HepG2 (cell line): ENCODE measurements around the gene HSPE1. TPM values are rescaled to one million over a fixed set of nuclear protein-coding genes. Genes with fewer than 3 reads are reported as not detected.

Source experiments
- ATF7 ChIP-seq, 2 experiments: fragments of 450-650 bp in 1 of 2; sonication (generic) in 1 of 2; formaldehyde crosslinking in 1 of 2; IDR thresholded peaks; 2 replicates each; pipeline versions ENCODE4 v1.4.0 to v1.6.1; 2016 to 2020; ENCODE audit warnings: antibody characterized with exemption in 1 of 2, mild to moderate bottlenecking in 1 of 2, missing genetic modification reagents in 1 of 2
- FOXA3 ChIP-seq: IDR thresholded peaks from 2 replicates; pipeline ENCODE4 v1.6.1; 2016; ENCODE audit warnings: missing genetic modification reagents, missing compliant biosample characterization
- GLI4 ChIP-seq: sonication (generic); formaldehyde crosslinking; IDR thresholded peaks from 2 replicates; pipeline ENCODE4 v1.5.1; 2020; ENCODE audit warnings: missing genetic modification reagents, mild to moderate bottlenecking, moderate library complexity, borderline replicate concordance
- HNF1A ChIP-seq, 2 experiments: sonication (generic) in 1 of 2; formaldehyde crosslinking in 1 of 2; IDR thresholded peaks; 2 replicates each; pipeline versions ENCODE4 v1.4.0 to v1.6.1; 2016 to 2020; ENCODE audit warnings: borderline replicate concordance in 1 of 2, low read depth in 1 of 2, mild to moderate bottlenecking in 1 of 2, missing genetic modification reagents in 1 of 2
- HNRNPH1 ChIP-seq: fragments of 200-400 bp; formaldehyde crosslinking; optimal IDR thresholded peaks from 2 replicates; pipeline ENCODE3; 2017; ENCODE audit warnings: mild to moderate bottlenecking, low read depth, low read length
- KAT7 ChIP-seq: IDR thresholded peaks from 2 replicates; pipeline ENCODE4 v1.6.1; 2018; ENCODE audit warnings: borderline replicate concordance, missing compliant biosample characterization
- ONECUT2 ChIP-seq: sonication (generic); formaldehyde crosslinking; IDR thresholded peaks from 2 replicates; pipeline ENCODE4 v1.4.0; 2020; ENCODE audit warnings: missing genetic modification reagents
- PHB2 ChIP-seq: fragments of 450-650 bp; IDR thresholded peaks from 2 replicates; pipeline ENCODE4 v1.6.1; 2018; ENCODE audit not compliant: partially characterized antibody
- TEAD3 ChIP-seq: optimal IDR thresholded peaks from 2 replicates; pipeline ENCODE3; 2016; ENCODE audit warnings: borderline replicate concordance
- YY1 ChIP-seq: IDR thresholded peaks from 2 replicates; pipeline ENCODE4 v1.6.1; 2011; ENCODE audit warnings: low read length, low read depth, moderate library complexity, mild to moderate bottlenecking; ENCODE audit not compliant: insufficient read depth, insufficient replicate concordance
- ZHX2 ChIP-seq, 2 experiments: sonication (generic) in 1 of 2; formaldehyde crosslinking in 1 of 2; IDR thresholded peaks; 2 replicates each; pipeline versions ENCODE4 v1.6.1 to v1.9.0; 2014 to 2022; ENCODE audit warnings: antibody characterized with exemption in 1 of 2, borderline replicate concordance in 1 of 2, inconsistent platforms in 1 of 2, low read depth in 1 of 2, missing genetic modification reagents in 1 of 2
- ZNF326 ChIP-seq: sonication (generic); formaldehyde crosslinking; IDR thresholded peaks from 2 replicates; pipeline ENCODE4 v1.4.0; 2020; ENCODE audit warnings: missing genetic modification reagents, borderline replicate concordance
- ZNF550 ChIP-seq: sonication (generic); formaldehyde crosslinking; IDR thresholded peaks from 2 replicates; pipeline ENCODE4 v1.4.0; 2020; ENCODE audit warnings: mild to moderate bottlenecking, missing genetic modification reagents, borderline replicate concordance
- ZNF570 ChIP-seq: sonication (generic); formaldehyde crosslinking; IDR thresholded peaks from 2 replicates; pipeline ENCODE4 v1.4.0; 2020; ENCODE audit warnings: mild to moderate bottlenecking, missing genetic modification reagents, borderline replicate concordance
- ZNF597 ChIP-seq: sonication (generic); formaldehyde crosslinking; IDR thresholded peaks from 2 replicates; pipeline ENCODE4 v1.5.0; 2020; ENCODE audit warnings: missing genetic modification reagents
- ZNF788 ChIP-seq: sonication (generic); formaldehyde crosslinking; IDR thresholded peaks from 2 replicates; pipeline ENCODE4 v1.5.0; 2020; ENCODE audit warnings: mild to moderate bottlenecking, missing genetic modification reagents, borderline replicate concordance
- polyA plus RNA-seq, 8 experiments: library from polyadenylated mRNA; depleted of rRNA in 3 of 8; stranded (reverse) in 7 of 8; unstranded in 1 of 8; fragments of >200 nt; fragmentation: Illumina TruSeq in 4 of 8; extraction: Trizol in 4 of 8; gene quantifications; 2 replicates each; pipeline versions ENCODE4 v1.2.1 to v1.2.3, GENCODE V29; 2011 to 2016; ENCODE audit warnings: low read depth in 4 of 8, missing spikeins in 1 of 8, mixed read lengths in 1 of 8; ENCODE audit not compliant: insufficient read depth in 1 of 8
- total RNA-seq, 5 experiments: library from RNA; depleted of rRNA; stranded (reverse); fragments of >200 nt; fragmentation: Illumina TruSeq; extraction: Trizol; gene quantifications; 2 replicates each; pipeline ENCODE4 v1.2.3, GENCODE V29; 2016; ENCODE audit warnings: low read depth in 1 of 5

The HSPE1 gene
- total and polyA plus RNA-seq, 2 of the 13 experiments (the other 11 are each of a cell fraction or from before 2014, with no cell fraction given), result 244 to 823 TPM

GRCh38 chr2:197453123-197453913, 46.9 kb upstream of the HSPE1 start, which contains the start of gene COQ10B (continued):
- TF ChIP-seq ZNF550 (CRISPR knock-in tag) (no peak), ZNF597 (CRISPR knock-in tag) (no peak), ONECUT2 (CRISPR knock-in tag) (no peak), FOXA3 (CRISPR knock-in tag) (no peak; the same call in 1 of the 2 replicates), ZNF326 (CRISPR knock-in tag) (no peak), KAT7 (peak; percentile 78; the same call in 1 of the 2 replicates), TEAD3 (CRISPR knock-in tag) (peak; percentile 43), ATF7 (IDR thresholded peaks at IDR 0.05) (peak; percentile 45; the same call in 1 of the 2 replicates), ATF7 (CRISPR knock-in tag; IDR thresholded peaks at IDR 0.05) (no peak; the same call in 1 of the 2 replicates), ZNF570 (CRISPR knock-in tag) (no peak; the same call in 1 of the 2 replicates), ZHX2 (IDR thresholded peaks at IDR 0.05; ENCODE audit: low read depth) (peak; percentile 26), ZHX2 (CRISPR knock-in tag; IDR thresholded peaks at IDR 0.05; ENCODE audit: borderline replicate concordance) (no peak), HNRNPH1 (no peak), YY1 (peak; percentile 90), PHB2 (no peak), ZNF788 (CRISPR knock-in tag) (peak; percentile 87; the same call in 1 of the 2 replicates), GLI4 (no peak), HNF1A (IDR thresholded peaks at IDR 0.05; ENCODE audit: low read depth) (peak; percentile 75; the same call in 1 of the 2 replicates), HNF1A (CRISPR knock-in tag; IDR thresholded peaks at IDR 0.05; ENCODE audit: borderline replicate concordance) (peak; percentile 93)
